AG04450 (cell line): ENCODE measurements around the gene NRIP1. TPM values are rescaled to one million over a fixed set of nuclear protein-coding genes. Genes with fewer than 3 reads are reported as not detected.

Experiments used
- CTCF ChIA-PET: fragments of 300-600, 350-600 bp; formaldehyde crosslinking; extraction: SDS; loops from one replicate; lab custom pipeline; 2022; ENCODE audit warnings: antibody characterized with exemption, inconsistent platforms; lab: Charles Lee
- POLR2A ChIA-PET: fragments of 350-600 bp; formaldehyde crosslinking; extraction: SDS; loops from one replicate; lab custom pipeline; 2021; ENCODE audit warnings: antibody characterized with exemption, inconsistent platforms; lab: Yijun Ruan, JAX
- DNase-seq: peaks from one replicate; pipeline ENCODE4 v3.0.0-alpha.2; 2011; ENCODE audit warnings: low read depth, low spot score
- H3K27ac ChIP-seq: one replicate; pipeline ENCODE4 v1.5.1; 2012; ENCODE audit warnings: low read depth, low read length, control low read depth
- H3K27me3 ChIP-seq: one replicate; pipeline ENCODE4 v1.6.0; 2012; ENCODE audit warnings: low read length; ENCODE audit not compliant: control insufficient read depth, insufficient read depth
- H3K4me3 ChIP-seq: 2 replicates; pipeline ENCODE4 v1.5.1; 2011; ENCODE audit warnings: mild to moderate bottlenecking, low read depth, low read length, control low read depth
- H3K9me3 ChIP-seq: 2 replicates; pipeline ENCODE4 v1.5.1; 2012; ENCODE audit warnings: low read length; ENCODE audit not compliant: control insufficient read depth, insufficient read depth
- polyA plus RNA-seq: library from polyadenylated mRNA; depleted of rRNA; stranded (reverse); fragments of >200 nt; gene quantifications from 2 replicates; pipeline ENCODE4 v1.2.3, GENCODE V29; 2011
- TF ChIP-seq, protein P1 (sequence below): IDR thresholded peaks from 2 replicates; pipeline ENCODE4 v1.5.1; 2011; ENCODE audit warnings: low read depth, low read length, control low read depth, inconsistent platforms

The NRIP1 gene
- polyA plus RNA-seq, 1 experiment, result 22.6 TPM

DNA sequence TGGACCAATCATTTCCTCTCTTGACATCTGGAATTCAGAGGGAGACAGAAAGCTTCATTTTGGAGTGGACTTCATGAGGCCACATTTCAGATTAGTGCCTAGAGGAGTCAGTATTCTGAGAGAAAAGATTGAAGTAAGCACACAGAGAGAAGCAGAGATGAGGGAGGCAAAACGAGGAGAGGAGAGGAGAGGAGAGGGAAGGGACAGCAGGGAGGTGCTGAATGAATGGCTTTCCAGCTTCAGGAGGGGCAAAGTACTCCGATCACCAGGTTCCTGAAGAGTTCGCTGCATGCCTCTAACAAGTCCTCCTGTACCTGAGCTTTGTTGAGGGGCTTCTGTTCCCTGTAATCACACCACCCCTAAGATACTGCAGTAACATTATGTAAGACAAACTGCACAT is 76.0 kb downstream of the NRIP1 start:
- TF ChIP-seq, protein P1, sequence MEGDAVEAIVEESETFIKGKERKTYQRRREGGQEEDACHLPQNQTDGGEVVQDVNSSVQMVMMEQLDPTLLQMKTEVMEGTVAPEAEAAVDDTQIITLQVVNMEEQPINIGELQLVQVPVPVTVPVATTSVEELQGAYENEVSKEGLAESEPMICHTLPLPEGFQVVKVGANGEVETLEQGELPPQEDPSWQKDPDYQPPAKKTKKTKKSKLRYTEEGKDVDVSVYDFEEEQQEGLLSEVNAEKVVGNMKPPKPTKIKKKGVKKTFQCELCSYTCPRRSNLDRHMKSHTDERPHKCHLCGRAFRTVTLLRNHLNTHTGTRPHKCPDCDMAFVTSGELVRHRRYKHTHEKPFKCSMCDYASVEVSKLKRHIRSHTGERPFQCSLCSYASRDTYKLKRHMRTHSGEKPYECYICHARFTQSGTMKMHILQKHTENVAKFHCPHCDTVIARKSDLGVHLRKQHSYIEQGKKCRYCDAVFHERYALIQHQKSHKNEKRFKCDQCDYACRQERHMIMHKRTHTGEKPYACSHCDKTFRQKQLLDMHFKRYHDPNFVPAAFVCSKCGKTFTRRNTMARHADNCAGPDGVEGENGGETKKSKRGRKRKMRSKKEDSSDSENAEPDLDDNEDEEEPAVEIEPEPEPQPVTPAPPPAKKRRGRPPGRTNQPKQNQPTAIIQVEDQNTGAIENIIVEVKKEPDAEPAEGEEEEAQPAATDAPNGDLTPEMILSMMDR, result no peak
- H3K4me3 ChIP-seq, result no peak overlapping the region
- DNase-seq, result no peak
- no peaks in the 10 kb centered on the region for H3K27me3 ChIP-seq
- H3K27ac ChIP-seq, result no peak overlapping the region
- CTCF ChIA-PET, result no interaction called here
- POLR2A ChIA-PET, result no interaction called here
- no peaks in the 10 kb centered on the region for H3K9me3 ChIP-seq

DNA sequence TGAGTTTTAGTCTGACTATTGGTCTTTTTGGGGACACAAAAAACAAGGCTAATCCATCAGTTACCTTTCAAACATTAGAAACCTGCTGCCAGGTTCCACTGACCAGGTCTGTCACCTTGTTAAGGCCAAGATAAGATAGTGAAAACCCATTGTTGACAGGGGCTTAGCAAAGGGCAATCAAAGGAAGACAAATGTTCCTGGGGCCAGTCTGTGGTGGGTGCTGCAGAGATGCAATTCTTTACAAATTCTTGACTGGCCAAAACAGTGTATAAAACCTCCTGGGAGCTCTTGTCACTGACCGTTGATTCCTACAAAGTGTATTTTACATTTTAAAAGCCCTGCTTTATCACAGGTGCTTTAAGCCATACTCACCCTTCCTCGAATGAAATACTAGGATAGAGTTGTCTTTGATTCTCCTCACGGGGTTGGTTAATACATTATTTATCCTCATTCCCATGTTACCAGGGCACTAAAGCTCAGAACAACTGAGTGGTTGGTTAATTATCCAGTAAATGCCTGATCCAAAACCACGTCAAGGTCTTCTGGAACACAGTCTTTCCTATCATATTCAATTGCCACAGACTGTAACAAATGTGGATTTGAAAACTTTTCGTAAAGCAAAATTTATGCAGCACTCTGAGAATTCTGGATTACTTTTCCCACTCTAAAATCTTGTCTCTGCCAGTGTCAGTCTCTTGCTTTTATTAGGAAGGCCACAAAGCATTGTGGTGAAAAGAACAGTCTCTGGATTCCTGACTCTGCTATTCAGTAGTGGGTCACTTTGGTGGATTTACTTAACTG is 77.2 kb downstream of the NRIP1 start:
- Histone ChIP-seq H3K9me3 (no peaks in the 10 kb centered on the region), H3K27ac (no peak overlapping the region), H3K27me3 (no peaks in the 10 kb centered on the region), H3K4me3 (no peak overlapping the region)
- DNase-seq, result no peak
- ChIA-PET POLR2A (no interaction called here), CTCF (no interaction called here)
- TF ChIP-seq, protein P1, result no peak

DNA sequence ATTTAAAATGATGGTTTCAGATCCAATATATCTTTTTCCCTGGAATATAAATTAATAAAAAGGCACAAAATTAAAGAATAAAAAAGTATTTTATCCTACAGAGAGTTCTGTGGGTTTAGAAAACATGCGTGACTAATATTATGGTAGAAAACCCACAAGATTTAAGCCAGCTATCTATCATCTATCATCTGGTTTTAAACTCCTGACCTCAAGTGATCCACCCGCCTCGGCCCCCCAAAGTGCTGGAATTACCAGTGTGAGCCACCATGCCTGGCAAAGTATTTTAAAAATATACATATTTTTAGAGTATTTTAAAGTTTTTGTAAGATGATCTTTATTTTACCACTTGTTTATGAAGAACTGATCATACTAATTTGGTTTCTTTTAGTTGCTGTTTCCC is 79.5 kb downstream of the NRIP1 start:
- CTCF ChIA-PET, result no interaction called here
- Histone ChIP-seq H3K4me3 (no peak overlapping the region), H3K9me3 (no peaks in the 10 kb centered on the region), H3K27ac (no peak overlapping the region), H3K27me3 (no peaks in the 10 kb centered on the region)
- POLR2A ChIA-PET, result no interaction called here
- no peak for DNase-seq
- TF ChIP-seq, protein P1, result no peak

DNA sequence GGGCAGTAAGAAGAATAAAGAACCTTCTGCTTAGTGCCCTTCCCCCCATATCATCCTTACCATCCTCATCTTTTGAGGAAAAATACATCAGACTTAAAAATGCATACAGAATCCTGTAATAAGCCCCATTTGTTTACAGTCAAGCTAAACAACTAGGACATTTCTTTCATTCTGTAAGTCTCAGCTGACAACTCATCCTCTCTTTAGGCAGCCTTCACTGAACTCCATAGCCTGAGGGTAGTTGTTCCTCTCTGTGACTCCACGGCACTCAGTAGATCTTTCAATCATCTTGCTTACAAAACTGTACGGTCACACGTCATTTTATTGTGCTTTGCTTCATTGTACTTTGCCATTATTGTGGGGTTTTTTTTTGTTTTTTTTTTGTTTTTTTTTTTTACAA is 82.5 kb downstream of the NRIP1 start:
- ChIA-PET POLR2A (no interaction called here), CTCF (interaction anchor here (0.6 kb wide), 1 partner anchor 681 kb away, joined by 3 read pairs; no protein-coding TSS in a partner anchor)
- no peaks in the 10 kb centered on the region for H3K9me3 ChIP-seq
- DNase-seq, result no peak
- H3K27ac ChIP-seq, result no peak overlapping the region
- H3K27me3 ChIP-seq, result no peaks in the 10 kb centered on the region
- H3K4me3 ChIP-seq, result no peak overlapping the region
- TF ChIP-seq, protein P1, result no peak

DNA sequence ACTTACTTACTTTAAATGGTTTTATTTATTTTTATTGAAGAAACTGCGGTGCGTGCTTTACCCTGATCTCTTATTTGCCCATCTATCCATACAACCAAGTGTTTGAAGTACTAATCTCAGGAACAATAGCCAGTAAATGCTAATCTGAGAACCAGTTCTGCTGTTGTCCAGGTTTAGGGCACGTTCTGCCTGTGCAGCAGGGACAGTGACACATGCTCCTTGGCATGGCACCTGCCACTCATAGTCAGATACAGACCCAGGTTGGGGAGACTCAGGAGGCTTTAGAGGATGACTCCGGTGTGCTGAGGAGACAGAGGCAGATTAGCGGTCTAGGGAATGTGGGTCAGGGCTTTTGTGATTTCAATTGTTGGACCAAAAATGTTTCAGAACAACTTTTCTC is 83.6 kb downstream of the NRIP1 start:
- TF ChIP-seq, protein P1, result no peak
- Histone ChIP-seq H3K27ac (no peak overlapping the region), H3K9me3 (no peaks in the 10 kb centered on the region), H3K27me3 (no peaks in the 10 kb centered on the region), H3K4me3 (no peak overlapping the region)
- POLR2A ChIA-PET, result no interaction called here
- no peak for DNase-seq
- CTCF ChIA-PET, result no interaction called here
